ENCODE measurements around the gene ABCA2. TPM values are rescaled to one million over a fixed set of nuclear protein-coding genes. Genes with fewer than 3 reads are reported as not detected.

ABCA2 gene
- total RNA-seq, 1 donor, result 20.3 TPM

- no peak overlapping the region for H3K4me3 ChIP-seq (ENCODE audit: insufficient read depth, low read length)
- no peak overlapping the region for H2AFZ ChIP-seq (ENCODE audit: low read length)
- peak; percentile 98 for DNase-seq (ENCODE audit: insufficient read length, low spot score, missing footprints)
- no peaks in the 10 kb centered on the region for H3K36me3 ChIP-seq (ENCODE audit: insufficient read depth, low read length)
- H3K4me1 ChIP-seq (ENCODE audit: insufficient read depth, low read length), result no peaks in the 10 kb centered on the region
- no peaks in the 10 kb centered on the region for H3K79me2 ChIP-seq (ENCODE audit: insufficient read depth, low read length)
- no peaks in the 10 kb centered on the region for H4K20me1 ChIP-seq (ENCODE audit: insufficient read depth, low read length)
- H3K9me3 ChIP-seq (ENCODE audit: low read depth, low read length), result no peaks in the 10 kb centered on the region
- TF ChIP-seq CTCF (IDR thresholded peaks at IDR 0.05; ENCODE audit: extremely low read depth, low read depth, low read length), result no peak
- H3K27ac ChIP-seq (ENCODE audit: low read depth, low read length), result no peak overlapping the region
- H3K4me2 ChIP-seq (ENCODE audit: insufficient read depth, low read length), result no peak overlapping the region
- H3K27me3 ChIP-seq (ENCODE audit: insufficient read depth, low read length), result peaks cover 38% of the 10 kb centered on the region
Measured at GRCh38 chr9:137055385-137056364, 27.6 kb upstream of the ABCA2 start.

GRCh38 chr9:137054932-137055384 lies 26.9 kb upstream of the ABCA2 start:
- H3K27me3 ChIP-seq (ENCODE audit: insufficient read depth, low read length), result peaks cover 42% of the 10 kb centered on the region
- H3K4me1 ChIP-seq (ENCODE audit: insufficient read depth, low read length), result no peaks in the 10 kb centered on the region
- no peak overlapping the region for H3K27ac ChIP-seq (ENCODE audit: low read depth, low read length)
- H3K79me2 ChIP-seq (ENCODE audit: insufficient read depth, low read length), result no peaks in the 10 kb centered on the region
- H3K36me3 ChIP-seq (ENCODE audit: insufficient read depth, low read length), result no peaks in the 10 kb centered on the region
- no peak overlapping the region for H3K4me3 ChIP-seq (ENCODE audit: insufficient read depth, low read length)
- H3K9me3 ChIP-seq (ENCODE audit: low read depth, low read length), result no peaks in the 10 kb centered on the region
- DNase-seq (ENCODE audit: insufficient read length, low spot score, missing footprints), result no peak
- no peak overlapping the region for H2AFZ ChIP-seq (ENCODE audit: low read length)
- TF ChIP-seq CTCF (IDR thresholded peaks at IDR 0.05; ENCODE audit: extremely low read depth, low read depth, low read length), result no peak
- no peak overlapping the region for H3K4me2 ChIP-seq (ENCODE audit: insufficient read depth, low read length)
- H4K20me1 ChIP-seq (ENCODE audit: insufficient read depth, low read length), result no peaks in the 10 kb centered on the region

GRCh38 chr9:137053944-137054931 lies 26.2 kb upstream of the ABCA2 start, which contains the start of gene ENTPD2:
Gene ENTPD2, minus strand, starts transcription at chr9:137054061. Its CDS starts 64 bp downstream, at chr9:137053997.
- Histone ChIP-seq H3K9me3 (ENCODE audit: low read depth, low read length) (no peaks in the 10 kb centered on the region), H3K4me1 (ENCODE audit: insufficient read depth, low read length) (no peaks in the 10 kb centered on the region), H4K20me1 (ENCODE audit: insufficient read depth, low read length) (peaks cover 4% of the 10 kb centered on the region), H3K79me2 (ENCODE audit: insufficient read depth, low read length) (no peaks in the 10 kb centered on the region), H3K27me3 (ENCODE audit: insufficient read depth, low read length) (peaks cover 49% of the 10 kb centered on the region), H3K27ac (ENCODE audit: low read depth, low read length) (no peak within 1 kb of the TSS), H3K4me2 (ENCODE audit: insufficient read depth, low read length) (no peak within 1 kb of the TSS), H2AFZ (ENCODE audit: low read length) (no peak within 1 kb of the TSS), H3K4me3 (ENCODE audit: insufficient read depth, low read length) (no peak within 1 kb of the TSS), H3K36me3 (ENCODE audit: insufficient read depth, low read length) (no peaks in the 10 kb centered on the region)
- no peak for TF ChIP-seq CTCF (IDR thresholded peaks at IDR 0.05; ENCODE audit: extremely low read depth, low read depth, low read length)
- DNase-seq (ENCODE audit: insufficient read length, low spot score, missing footprints), result no peak
